Measurements from ENCODE around the gene PSRC1.

Gene PSRC1

GRCh38 chr1:109253803-109254620 lies 28.9 kb downstream of the PSRC1 start:
- Histone ChIP-seq H3K4me3 (ENCODE audit: low read length, poor library complexity, severe bottlenecking) (no peak overlapping the region), H3K9ac (ENCODE audit: low read depth, low read length, poor library complexity, severe bottlenecking) (no peak overlapping the region)
- no peak for TF ChIP-seq EZH2phosphoT487 (IDR thresholded peaks at IDR 0.05; ENCODE audit: borderline replicate concordance)
- TF ChIP-seq CTCF (conservative IDR thresholded peaks at IDR 0.05; ENCODE audit: low read length), result no peak

DNA sequence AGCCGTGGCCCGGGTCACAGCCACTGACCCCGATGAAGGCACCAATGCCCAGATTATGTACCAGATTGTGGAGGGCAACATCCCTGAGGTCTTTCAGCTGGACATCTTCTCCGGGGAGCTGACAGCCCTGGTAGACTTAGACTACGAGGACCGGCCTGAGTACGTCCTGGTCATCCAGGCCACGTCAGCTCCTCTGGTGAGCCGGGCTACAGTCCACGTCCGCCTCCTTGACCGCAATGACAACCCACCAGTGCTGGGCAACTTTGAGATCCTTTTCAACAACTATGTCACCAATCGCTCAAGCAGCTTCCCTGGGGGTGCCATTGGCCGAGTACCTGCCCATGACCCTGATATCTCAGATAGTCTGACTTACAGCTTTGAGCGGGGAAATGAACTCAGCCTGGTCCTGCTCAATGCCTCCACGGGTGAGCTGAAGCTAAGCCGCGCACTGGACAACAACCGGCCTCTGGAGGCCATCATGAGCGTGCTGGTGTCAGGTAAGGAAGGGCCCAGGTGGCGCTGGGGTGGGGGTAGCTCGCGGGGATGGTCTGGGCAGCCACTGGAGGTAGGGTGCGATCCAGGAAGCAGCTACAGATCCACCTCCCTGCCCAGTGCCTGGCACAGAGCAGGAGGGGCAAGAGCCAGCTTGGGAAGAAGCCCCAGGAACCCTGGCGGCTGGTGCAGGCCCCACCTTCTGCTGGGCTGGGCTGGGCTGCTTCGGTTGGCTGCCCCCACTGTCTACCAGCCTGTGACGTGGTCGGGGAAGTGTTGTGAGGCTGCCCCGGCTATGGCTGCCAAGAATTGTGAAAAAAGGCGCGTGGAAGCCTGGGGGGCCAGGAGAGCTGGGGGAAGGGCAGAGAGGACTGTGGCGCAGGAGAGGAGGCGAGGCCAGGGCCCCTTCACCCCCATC lies 29.8 kb downstream of the PSRC1 start:
- TF ChIP-seq CTCF (conservative IDR thresholded peaks at IDR 0.05; ENCODE audit: low read length), result no peak
- no peak for TF ChIP-seq EZH2phosphoT487 (IDR thresholded peaks at IDR 0.05; ENCODE audit: borderline replicate concordance)
- no peaks in the 10 kb centered on the region for H3K79me2 ChIP-seq (ENCODE audit: insufficient read depth, low read length)
- H3K9me3 ChIP-seq (ENCODE audit: insufficient read depth, low read depth, low read length), result no peaks in the 10 kb centered on the region
- no peak overlapping the region for H3K4me3 ChIP-seq (ENCODE audit: low read length, poor library complexity, severe bottlenecking)
- H3K36me3 ChIP-seq (ENCODE audit: insufficient read depth, low read length), result no peaks in the 10 kb centered on the region
- H2AFZ ChIP-seq (ENCODE audit: low read length), result no peak overlapping the region
- no peak overlapping the region for H3K4me2 ChIP-seq (ENCODE audit: low read depth, low read length, poor library complexity, severe bottlenecking)
- H3K9ac ChIP-seq (ENCODE audit: low read depth, low read length, poor library complexity, severe bottlenecking), result no peak overlapping the region
- H3K27me3 ChIP-seq (ENCODE audit: insufficient read depth, low read length, poor library complexity, severe bottlenecking), result peaks cover 9% of the 10 kb centered on the region
- no peaks in the 10 kb centered on the region for H3K9me2 ChIP-seq (replicated peaks; ENCODE audit: low read depth, low read length)
- peaks cover 5% of the 10 kb centered on the region for H3K4me1 ChIP-seq (ENCODE audit: insufficient read depth, low read length, poor library complexity, severe bottlenecking)
- no peaks in the 10 kb centered on the region for H4K20me1 ChIP-seq (ENCODE audit: insufficient read depth, low read length, poor library complexity, severe bottlenecking)
- H3F3A ChIP-seq (ENCODE audit: low read depth), result no peaks in the 10 kb centered on the region

More at GRCh38 chr1:109253803-109254620, 28.9 kb downstream of the PSRC1 start:
- Histone ChIP-seq H3K9me3 (ENCODE audit: insufficient read depth, low read depth, low read length) (no peaks in the 10 kb centered on the region), H3K4me2 (ENCODE audit: low read depth, low read length, poor library complexity, severe bottlenecking) (no peak overlapping the region), H3K9me2 (replicated peaks; ENCODE audit: low read depth, low read length) (no peaks in the 10 kb centered on the region), H3F3A (ENCODE audit: low read depth) (no peaks in the 10 kb centered on the region), H3K27me3 (ENCODE audit: insufficient read depth, low read length, poor library complexity, severe bottlenecking) (peaks cover 9% of the 10 kb centered on the region), H3K36me3 (ENCODE audit: insufficient read depth, low read length) (no peaks in the 10 kb centered on the region), H3K79me2 (ENCODE audit: insufficient read depth, low read length) (no peaks in the 10 kb centered on the region), H4K20me1 (ENCODE audit: insufficient read depth, low read length, poor library complexity, severe bottlenecking) (no peaks in the 10 kb centered on the region), H3K4me1 (ENCODE audit: insufficient read depth, low read length, poor library complexity, severe bottlenecking) (peaks cover 2% of the 10 kb centered on the region), H2AFZ (ENCODE audit: low read length) (no peak overlapping the region)

DNA sequence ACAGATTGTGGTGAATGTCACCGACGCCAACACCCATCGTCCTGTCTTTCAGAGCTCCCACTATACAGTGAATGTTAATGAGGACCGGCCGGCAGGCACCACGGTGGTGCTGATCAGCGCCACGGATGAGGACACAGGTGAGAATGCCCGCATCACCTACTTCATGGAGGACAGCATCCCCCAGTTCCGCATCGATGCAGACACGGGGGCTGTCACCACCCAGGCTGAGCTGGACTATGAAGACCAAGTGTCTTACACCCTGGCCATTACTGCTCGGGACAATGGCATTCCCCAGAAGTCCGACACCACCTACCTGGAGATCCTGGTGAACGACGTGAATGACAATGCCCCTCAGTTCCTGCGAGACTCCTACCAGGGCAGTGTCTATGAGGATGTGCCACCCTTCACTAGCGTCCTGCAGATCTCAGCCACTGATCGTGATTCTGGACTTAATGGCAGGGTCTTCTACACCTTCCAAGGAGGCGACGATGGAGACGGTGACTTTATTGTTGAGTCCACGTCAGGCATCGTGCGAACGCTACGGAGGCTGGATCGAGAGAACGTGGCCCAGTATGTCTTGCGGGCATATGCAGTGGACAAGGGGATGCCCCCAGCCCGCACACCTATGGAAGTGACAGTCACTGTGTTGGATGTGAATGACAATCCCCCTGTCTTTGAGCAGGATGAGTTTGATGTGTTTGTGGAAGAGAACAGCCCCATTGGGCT lies 30.6 kb downstream of the PSRC1 start:
- no peaks in the 10 kb centered on the region for H4K20me1 ChIP-seq (ENCODE audit: insufficient read depth, low read length, poor library complexity, severe bottlenecking)
- no peaks in the 10 kb centered on the region for H3K79me2 ChIP-seq (ENCODE audit: insufficient read depth, low read length)
- peaks cover 5% of the 10 kb centered on the region for H3K4me1 ChIP-seq (ENCODE audit: insufficient read depth, low read length, poor library complexity, severe bottlenecking)
- H3K4me3 ChIP-seq (ENCODE audit: low read length, poor library complexity, severe bottlenecking), result no peak overlapping the region
- no peak overlapping the region for H3K4me2 ChIP-seq (ENCODE audit: low read depth, low read length, poor library complexity, severe bottlenecking)
- H2AFZ ChIP-seq (ENCODE audit: low read length), result no peak overlapping the region
- H3K36me3 ChIP-seq (ENCODE audit: insufficient read depth, low read length), result no peaks in the 10 kb centered on the region
- peaks cover 9% of the 10 kb centered on the region for H3K27me3 ChIP-seq (ENCODE audit: insufficient read depth, low read length, poor library complexity, severe bottlenecking)
- H3K9ac ChIP-seq (ENCODE audit: low read depth, low read length, poor library complexity, severe bottlenecking), result no peak overlapping the region
- H3F3A ChIP-seq (ENCODE audit: low read depth), result no peaks in the 10 kb centered on the region
- no peaks in the 10 kb centered on the region for H3K9me3 ChIP-seq (ENCODE audit: insufficient read depth, low read depth, low read length)
- TF ChIP-seq EZH2phosphoT487 (IDR thresholded peaks at IDR 0.05; ENCODE audit: borderline replicate concordance), result no peak
- TF ChIP-seq CTCF (conservative IDR thresholded peaks at IDR 0.05; ENCODE audit: low read length), result no peak
- H3K9me2 ChIP-seq (replicated peaks; ENCODE audit: low read depth, low read length), result no peaks in the 10 kb centered on the region
